ENCODE results near the gene AMPD1. TPM values are rescaled to one million over a fixed set of nuclear protein-coding genes. Genes with fewer than 3 reads are reported as not detected.

The AMPD1 gene
- polyA plus RNA-seq (ENCODE audit: insufficient read length in 4 of 4): not detected

- DNase-seq (ENCODE audit: low read depth in 4 of 4, low spot score in 3 of 4): no peak
These were observed at the start of gene AMPD1 for GRCh38 chr1:114695430-114696058. Gene AMPD1, minus strand, starts transcription at chr1:114695546. Its CDS starts 75 bp downstream, at chr1:114695471.

- DNase-seq (ENCODE audit: low read depth in 4 of 4, low spot score in 3 of 4): no peak
These were observed 46.8 kb upstream of the AMPD1 start for GRCh38 chr1:114741963-114742746.

- no peak for DNase-seq (ENCODE audit: low read depth in 4 of 4, low spot score in 3 of 4)
These were observed 45.0 kb upstream of the AMPD1 start for GRCh38 chr1:114740331-114740730.

GRCh38 chr1:114737314-114737849 is 42.0 kb upstream of the AMPD1 start:
- DNase-seq (ENCODE audit: low read depth in 4 of 4, low spot score in 3 of 4): no peak

- DNase-seq (ENCODE audit: low read depth in 4 of 4, low spot score in 3 of 4): no peak
These were observed 40.1 kb upstream of the AMPD1 start for GRCh38 chr1:114735479-114735878.

- DNase-seq (ENCODE audit: low read depth in 4 of 4, low spot score in 3 of 4): no peak
These were observed 34.4 kb upstream of the AMPD1 start for GRCh38 chr1:114729782-114730181.

- no peak for DNase-seq (ENCODE audit: low read depth in 4 of 4, low spot score in 3 of 4)
These were observed 33.2 kb upstream of the AMPD1 start for GRCh38 chr1:114728553-114728952.

- DNase-seq (ENCODE audit: low read depth in 4 of 4, low spot score in 3 of 4): no peak
These were observed 29.9 kb upstream of the AMPD1 start for GRCh38 chr1:114725230-114725629.

GRCh38 chr1:114723915-114724314 is 28.6 kb upstream of the AMPD1 start:
- DNase-seq (ENCODE audit: low read depth in 4 of 4, low spot score in 3 of 4): no peak

GRCh38 chr1:114723457-114723856 is 28.1 kb upstream of the AMPD1 start:
- no peak for DNase-seq (ENCODE audit: low read depth in 4 of 4, low spot score in 3 of 4)

- no peak for DNase-seq (ENCODE audit: low read depth in 4 of 4, low spot score in 3 of 4)
These were observed 25.1 kb upstream of the AMPD1 start for GRCh38 chr1:114720492-114720891.

GRCh38 chr1:114719424-114719787 is 24.1 kb upstream of the AMPD1 start:
- no peak for DNase-seq (ENCODE audit: low read depth in 4 of 4, low spot score in 3 of 4)

- DNase-seq (ENCODE audit: low read depth in 4 of 4, low spot score in 3 of 4): no peak
These were observed 23.5 kb upstream of the AMPD1 start for GRCh38 chr1:114718661-114719423.

GRCh38 chr1:114716304-114717170 is 21.2 kb upstream of the AMPD1 start, which contains the start of gene NRAS:
Gene NRAS, minus strand, starts transcription at chr1:114716771. Its CDS starts 611 bp downstream, at chr1:114716160.
- peak; percentile 79 to 89 (median 82) for DNase-seq (ENCODE audit: low read depth in 4 of 4, low spot score in 3 of 4)

- no peak for DNase-seq (ENCODE audit: low read depth in 4 of 4, low spot score in 3 of 4)
These were observed 20.6 kb upstream of the AMPD1 start for GRCh38 chr1:114715952-114716303.

GRCh38 chr1:114712977-114713376 is 17.6 kb upstream of the AMPD1 start:
- no peak for DNase-seq (ENCODE audit: low read depth in 4 of 4, low spot score in 3 of 4)

- DNase-seq (ENCODE audit: low read depth in 4 of 4, low spot score in 3 of 4): no peak
These were observed 15.0 kb upstream of the AMPD1 start for GRCh38 chr1:114710360-114710759.

GRCh38 chr1:114707604-114708003 is 12.3 kb upstream of the AMPD1 start:
- no peak for DNase-seq (ENCODE audit: low read depth in 4 of 4, low spot score in 3 of 4)

- DNase-seq (ENCODE audit: low read depth in 4 of 4, low spot score in 3 of 4): no peak
These were observed 7.9 kb upstream of the AMPD1 start for GRCh38 chr1:114703242-114703641.

- DNase-seq (ENCODE audit: low read depth in 4 of 4, low spot score in 3 of 4): no peak
These were observed 7.4 kb upstream of the AMPD1 start for GRCh38 chr1:114702737-114703136.

Data from left renal pelvis (tissue), 4 donors.